ENCODE measurements around the gene EDAR. TPM values are rescaled to one million over a fixed set of nuclear protein-coding genes. Genes with fewer than 3 reads are reported as not detected.

The EDAR gene
- total and polyA plus RNA-seq, 9 of the 15 experiments (the other 6 are each of a cell fraction or from before 2014, with no cell fraction given), result 0.01 TPM; not detected in 8

DNA sequence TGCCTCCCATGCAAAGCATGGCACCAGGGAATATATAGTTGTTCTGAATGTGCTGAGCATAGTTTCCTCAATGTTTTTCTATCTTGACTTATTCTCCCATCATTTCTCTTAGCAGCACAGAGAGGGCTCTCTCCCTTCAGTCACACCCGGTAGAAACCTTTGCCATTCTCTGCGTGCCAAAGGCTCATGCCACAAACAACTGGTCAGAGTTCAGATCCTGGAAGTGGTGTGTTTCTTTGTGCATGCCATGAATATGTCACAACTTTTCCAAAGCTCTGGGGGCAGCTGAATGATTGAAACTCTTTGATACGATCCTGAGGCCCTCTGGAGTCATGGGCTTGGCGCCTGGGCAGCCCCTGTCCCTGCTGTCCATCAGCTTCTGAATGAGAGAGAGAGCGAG lies 28.0 kb upstream of the EDAR start (continued):
- TF ChIP-seq, protein P1, sequence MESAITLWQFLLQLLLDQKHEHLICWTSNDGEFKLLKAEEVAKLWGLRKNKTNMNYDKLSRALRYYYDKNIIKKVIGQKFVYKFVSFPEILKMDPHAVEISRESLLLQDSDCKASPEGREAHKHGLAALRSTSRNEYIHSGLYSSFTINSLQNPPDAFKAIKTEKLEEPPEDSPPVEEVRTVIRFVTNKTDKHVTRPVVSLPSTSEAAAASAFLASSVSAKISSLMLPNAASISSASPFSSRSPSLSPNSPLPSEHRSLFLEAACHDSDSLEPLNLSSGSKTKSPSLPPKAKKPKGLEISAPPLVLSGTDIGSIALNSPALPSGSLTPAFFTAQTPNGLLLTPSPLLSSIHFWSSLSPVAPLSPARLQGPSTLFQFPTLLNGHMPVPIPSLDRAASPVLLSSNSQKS (CRISPR knock-in tag; IDR thresholded peaks at IDR 0.05), result no peak

DNA sequence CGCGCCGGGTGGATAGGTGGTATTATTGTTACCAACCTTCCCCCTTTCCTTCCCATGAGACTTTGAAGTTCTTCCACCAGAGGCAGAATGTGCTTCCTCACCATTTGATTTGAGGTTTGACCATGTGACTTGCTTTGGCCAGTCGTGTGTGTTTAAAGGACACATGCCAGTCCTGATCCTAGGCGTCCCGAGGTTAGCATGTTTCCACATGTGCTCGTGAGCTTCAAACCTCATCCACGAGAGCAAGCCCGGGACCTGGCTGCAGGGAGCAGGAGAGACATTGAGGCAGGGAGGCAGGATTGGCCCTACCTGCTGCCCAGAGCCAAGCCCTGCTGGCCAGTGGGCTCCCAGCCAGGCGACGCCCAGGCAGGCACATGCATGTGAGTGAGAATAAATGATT lies 27.4 kb upstream of the EDAR start:
- in situ Hi-C loops (cut with MboI), result no loop called here
- TF ChIP-seq ZNF197 (CRISPR knock-in tag; IDR thresholded peaks at IDR 0.05; ENCODE audit: low read depth) (no peak), DDX20 (tag; IDR thresholded peaks at IDR 0.05; ENCODE audit: low read depth) (no peak), PHF8 (IDR thresholded peaks at IDR 0.05; ENCODE audit: borderline replicate concordance, low read length) (no peak), L3MBTL2 (IDR thresholded peaks at IDR 0.05) (peak; percentile 83), HOXB6 (CRISPR knock-in tag; IDR thresholded peaks at IDR 0.05; ENCODE audit: borderline replicate concordance) (no peak), NFATC3 (IDR thresholded peaks at IDR 0.05) (no peak), ZNF668 (CRISPR knock-in tag; IDR thresholded peaks at IDR 0.05) (no peak)
- TF ChIP-seq, protein P2, sequence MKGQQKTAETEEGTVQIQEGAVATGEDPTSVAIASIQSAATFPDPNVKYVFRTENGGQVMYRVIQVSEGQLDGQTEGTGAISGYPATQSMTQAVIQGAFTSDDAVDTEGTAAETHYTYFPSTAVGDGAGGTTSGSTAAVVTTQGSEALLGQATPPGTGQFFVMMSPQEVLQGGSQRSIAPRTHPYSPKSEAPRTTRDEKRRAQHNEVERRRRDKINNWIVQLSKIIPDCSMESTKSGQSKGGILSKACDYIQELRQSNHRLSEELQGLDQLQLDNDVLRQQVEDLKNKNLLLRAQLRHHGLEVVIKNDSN (CRISPR knock-in tag; IDR thresholded peaks at IDR 0.05), result peak; percentile 36; the same call in 1 of the 2 replicates
- TF ChIP-seq, protein P3, sequence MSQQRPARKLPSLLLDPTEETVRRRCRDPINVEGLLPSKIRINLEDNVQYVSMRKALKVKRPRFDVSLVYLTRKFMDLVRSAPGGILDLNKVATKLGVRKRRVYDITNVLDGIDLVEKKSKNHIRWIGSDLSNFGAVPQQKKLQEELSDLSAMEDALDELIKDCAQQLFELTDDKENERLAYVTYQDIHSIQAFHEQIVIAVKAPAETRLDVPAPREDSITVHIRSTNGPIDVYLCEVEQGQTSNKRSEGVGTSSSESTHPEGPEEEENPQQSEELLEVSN (IDR thresholded peaks at IDR 0.05; ENCODE audit: borderline replicate concordance in 1 of 2, extremely low read depth in 1 of 2, insufficient read depth in 1 of 2, insufficient read length in 1 of 2, low read depth in 1 of 2, low read length in 1 of 2, poor library complexity in 1 of 2, severe bottlenecking in 1 of 2), result peak in 1 of 2 experiments; percentile 33
- TF ChIP-seq, protein P4, sequence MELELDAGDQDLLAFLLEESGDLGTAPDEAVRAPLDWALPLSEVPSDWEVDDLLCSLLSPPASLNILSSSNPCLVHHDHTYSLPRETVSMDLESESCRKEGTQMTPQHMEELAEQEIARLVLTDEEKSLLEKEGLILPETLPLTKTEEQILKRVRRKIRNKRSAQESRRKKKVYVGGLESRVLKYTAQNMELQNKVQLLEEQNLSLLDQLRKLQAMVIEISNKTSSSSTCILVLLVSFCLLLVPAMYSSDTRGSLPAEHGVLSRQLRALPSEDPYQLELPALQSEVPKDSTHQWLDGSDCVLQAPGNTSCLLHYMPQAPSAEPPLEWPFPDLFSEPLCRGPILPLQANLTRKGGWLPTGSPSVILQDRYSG (tag; conservative IDR thresholded peaks at IDR 0.05; ENCODE audit: low read depth), result no peak

More for the DNA sequence above, 27.4 kb upstream of the EDAR start:
- Histone ChIP-seq H3K9me3 (replicated peaks; ENCODE audit: control insufficient read depth, insufficient read depth, low read depth, low read length) (no peaks in the 10 kb centered on the region), H3K79me2 (ENCODE audit: control insufficient read depth, insufficient read depth, low read length) (no peaks in the 10 kb centered on the region), H3K4me2 (ENCODE audit: insufficient read depth, low read length) (no peak overlapping the region), H3K4me1 (replicated peaks in 1 of 2; ENCODE audit: control insufficient read depth in 2 of 2, insufficient read depth in 2 of 2, low read length in 2 of 2) (peaks cover 0 to 3% of the 10 kb centered on the region in 2 experiments; a peak in 1 of 5 replicates), H3K36me3 (ENCODE audit: control insufficient read depth, insufficient read depth, low read length) (no peaks in the 10 kb centered on the region), H2AFZ (ENCODE audit: low read depth, low read length) (no peak overlapping the region), H3K9me1 (ENCODE audit: control insufficient read depth, insufficient read depth, low read length) (no peaks in the 10 kb centered on the region), H4K20me1 (replicated peaks; ENCODE audit: control insufficient read depth, insufficient read depth, low read length) (no peaks in the 10 kb centered on the region), H3K27me3 (ENCODE audit: control insufficient read depth in 2 of 2, insufficient read depth in 2 of 2, low read length in 2 of 2) (peaks cover 31 to 64% of the 10 kb centered on the region in 2 experiments), H3K27ac (ENCODE audit: extremely low read depth, low read depth, low read length) (no peak overlapping the region), H3K4me3 (no peak overlapping the region), H3K9ac (ENCODE audit: insufficient read depth in 1 of 2, low read depth in 2 of 2, low read length in 2 of 2) (no peak overlapping the region)
- peak; percentile 60 for ATAC-seq
- CTCF ChIA-PET (ENCODE audit: low intra/inter-chr PET ratio), result no interaction called here
- WGBS (ENCODE audit: insufficient coverage, low coverage, missing lambda C conversion rate), result 1% methylated on average over 10 of the region's 11 CpGs
- no peak for FAIRE-seq
- no peak for DNase-seq (ENCODE audit: extremely low read depth in 1 of 4, low spot score in 3 of 4)
- no TSS peak for BruUV-seq (replicated peaks)
- POLR2A ChIA-PET, result interaction anchor here (1.1 kb wide), 1 partner anchor 16 kb away, joined by 3 read pairs; no protein-coding TSS in a partner anchor
- intact Hi-C loops (cut with micrococcal nuclease), result no loop called here

All from K562 (cell line).